Liver (tissue), 9 donors: Measurements from ENCODE around the gene POLE3. TPM values are rescaled to one million over a fixed set of nuclear protein-coding genes. Genes with fewer than 3 reads are reported as not detected.

Experiments used
- DNase-seq: peaks from one replicate; pipeline ENCODE4 v3.0.0-alpha.2; 2017; ENCODE audit warnings: low spot score
- H3K27ac ChIP-seq, 2 donors: one replicate each; pipeline ENCODE4 v1.7.0; 2013; ENCODE audit warnings: inconsistent platforms in 2 of 2, low read length in 2 of 2, control low read depth in 1 of 2, low read depth in 1 of 2, mild to moderate bottlenecking in 1 of 2
- H3K27me3 ChIP-seq, 4 donors: one replicate each; pipeline versions ENCODE4 v1.6.1 to v1.7.0; 2013; ENCODE audit warnings: low read length in 3 of 4, inconsistent platforms in 1 of 4, mild to moderate bottlenecking in 1 of 4, moderate library complexity in 1 of 4; ENCODE audit not compliant: control insufficient read depth in 4 of 4, insufficient read depth in 4 of 4
- H3K36me3 ChIP-seq, 4 donors: one replicate each; pipeline versions ENCODE4 v1.6.1 to v1.7.0; 2013; ENCODE audit warnings: low read length in 3 of 4, mild to moderate bottlenecking in 3 of 4, low read depth in 1 of 4, moderate library complexity in 1 of 4; ENCODE audit not compliant: control insufficient read depth in 4 of 4, insufficient read depth in 3 of 4
- H3K4me1 ChIP-seq, 4 donors: one replicate each; pipeline versions ENCODE4 v1.6.1 to v1.7.0; 2013; ENCODE audit warnings: low read length in 3 of 4, mild to moderate bottlenecking in 3 of 4, moderate library complexity in 1 of 4; ENCODE audit not compliant: control insufficient read depth in 4 of 4, insufficient read depth in 4 of 4
- H3K4me3 ChIP-seq, 3 donors: one replicate each; pipeline versions ENCODE4 v1.6.1 to v1.7.0; 2013; ENCODE audit warnings: low read length in 3 of 3, control low read depth in 1 of 3, low read depth in 1 of 3, mild to moderate bottlenecking in 1 of 3
- H3K9ac ChIP-seq, 2 donors: one replicate each; pipeline ENCODE4 v1.7.0; 2013; ENCODE audit warnings: low read length in 2 of 2, mild to moderate bottlenecking in 2 of 2, moderate library complexity in 2 of 2, control low read depth in 1 of 2, low read depth in 1 of 2
- H3K9me3 ChIP-seq, 4 donors: one replicate each; pipeline versions ENCODE4 v1.6.1 to v1.7.0; 2013; ENCODE audit warnings: low read length in 3 of 4; ENCODE audit not compliant: control insufficient read depth in 4 of 4
- EGR1 ChIP-seq, 2 donors: IDR thresholded peaks; 2 replicates each; pipeline ENCODE4 v1.6.1; 2016 to 2018; ENCODE audit warnings: antibody characterized with exemption in 2 of 2, low read depth in 2 of 2
- FOXA1 ChIP-seq: IDR thresholded peaks from 2 replicates; pipeline ENCODE4 v1.6.1; 2016; ENCODE audit warnings: antibody characterized with exemption
- FOXA2 ChIP-seq: IDR thresholded peaks from 2 replicates; pipeline ENCODE4 v1.6.1; 2016; ENCODE audit warnings: antibody characterized with exemption
- GABPA ChIP-seq, 2 donors: IDR thresholded peaks in 1 of 2; conservative IDR thresholded peaks in 1 of 2; 2 replicates each; pipeline ENCODE4 v1.6.1; 2016; ENCODE audit warnings: antibody characterized with exemption in 2 of 2, mild to moderate bottlenecking in 1 of 2, moderate library complexity in 1 of 2
- HNF4A ChIP-seq, 2 donors: conservative IDR thresholded peaks; 2 replicates each; pipeline ENCODE4 v1.6.1; 2016; ENCODE audit warnings: antibody characterized with exemption in 2 of 2, mild to moderate bottlenecking in 2 of 2
- HNF4G ChIP-seq: IDR thresholded peaks from 2 replicates; pipeline ENCODE4 v1.6.1; 2016; ENCODE audit warnings: antibody characterized with exemption
- JUND ChIP-seq, 2 donors: IDR thresholded peaks; 2 replicates each; pipeline ENCODE4 v1.6.1; 2016; ENCODE audit warnings: antibody characterized with exemption in 2 of 2
- NR2F2 ChIP-seq: IDR thresholded peaks from 2 replicates; pipeline ENCODE4 v1.6.1; 2016; ENCODE audit warnings: antibody characterized with exemption
- RAD21 ChIP-seq, 2 donors: IDR thresholded peaks; 2 replicates each; pipeline ENCODE4 v1.6.1; 2016; ENCODE audit warnings: antibody characterized with exemption in 2 of 2, mild to moderate bottlenecking in 2 of 2
- RXRA ChIP-seq, 2 donors: IDR thresholded peaks; 2 replicates each; pipeline ENCODE4 v1.6.1; 2017 to 2018; ENCODE audit warnings: antibody characterized with exemption in 2 of 2, mild to moderate bottlenecking in 1 of 2
- SP1 ChIP-seq: IDR thresholded peaks from 2 replicates; pipeline ENCODE4 v1.6.1; 2018; ENCODE audit warnings: antibody characterized with exemption, mild to moderate bottlenecking
- TAF1 ChIP-seq: conservative IDR thresholded peaks from 2 replicates; pipeline ENCODE4 v1.6.1; 2016; ENCODE audit warnings: antibody characterized with exemption, mild to moderate bottlenecking
- YY1 ChIP-seq: IDR thresholded peaks from 2 replicates; pipeline ENCODE4 v1.6.1; 2016; ENCODE audit warnings: antibody characterized with exemption, mild to moderate bottlenecking
- WGBS: extraction: QIAGEN DNeasy Blood & Tissue Kit; methylation state at CpG from one replicate; pipeline ENCODE4 v1.1.7; 2013; 5-methylcytosine and 5-hydroxymethylcytosine counted together
- polyA plus RNA-seq, 2 donors: library from polyadenylated mRNA; stranded (reverse) in 1 of 2; unstranded in 1 of 2; fragments of 200-250 nt in 1 of 2; fragments of >200 nt in 1 of 2; fragmentation: Nextera tagmentation in 1 of 2; extraction: Ambion mirVana in 1 of 2; gene quantifications; one replicate each; pipeline versions ENCODE4 v1.2.1 to v1.2.3, GENCODE V29; 2013 to 2015
- total RNA-seq, 2 donors: library from RNA; depleted of rRNA; stranded (reverse); fragments of >200 nt; gene quantifications; one replicate each; pipeline ENCODE4 v1.2.3, GENCODE V29; 2014
- TF ChIP-seq, protein P1 (sequence below): IDR thresholded peaks from 2 replicates; pipeline ENCODE4 v1.6.1; 2016; ENCODE audit warnings: antibody characterized with exemption
- TF ChIP-seq, protein P2 (sequence below): IDR thresholded peaks from 2 replicates; pipeline ENCODE4 v1.6.1; 2016; ENCODE audit warnings: antibody characterized with exemption, mild to moderate bottlenecking
- TF ChIP-seq, protein P3 (sequence below): IDR thresholded peaks from 2 replicates; pipeline ENCODE4 v1.6.1; 2016; ENCODE audit warnings: antibody characterized with exemption
- TF ChIP-seq, protein P4 (sequence below): IDR thresholded peaks from 2 replicates; pipeline ENCODE4 v1.6.1; 2016; ENCODE audit warnings: antibody characterized with exemption
- TF ChIP-seq, protein P5 (sequence below): fragments of 150-350 bp; IDR thresholded peaks from 2 replicates; pipeline ENCODE4 v1.5.1; 2017; ENCODE audit warnings: improper control_type of control experiment, low read depth, low read length; ENCODE audit not compliant: missing input control
- donor health status: healthy.
- donor health status: healthy.
- donor health status: healthy.
- donor health status: healthy.
- donor health status: healthy.

Gene POLE3
- total and polyA plus RNA-seq, 4 donors = 15.7 to 27.5 (median 22.8) TPM

DNA sequence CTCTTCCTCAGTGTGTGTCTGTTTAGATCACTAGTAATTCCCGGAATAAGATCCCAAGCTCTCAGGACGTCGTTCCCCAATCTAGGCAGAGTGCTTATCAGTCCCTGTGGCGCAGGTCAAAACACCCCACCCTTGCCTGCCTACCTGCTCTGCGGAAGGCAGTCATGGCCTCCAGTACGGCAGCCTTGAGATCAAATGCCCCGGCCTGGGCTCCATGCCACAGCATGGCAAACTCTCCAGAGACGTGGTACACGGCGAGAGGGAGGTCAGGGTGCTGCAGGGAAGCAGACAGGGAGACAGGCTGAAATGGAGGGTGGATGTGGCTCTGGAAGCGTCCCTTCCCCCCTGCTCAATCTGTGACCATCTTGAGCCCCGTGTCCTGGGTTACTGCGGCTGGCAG lies 21.6 kb downstream of the POLE3 start:
- Histone ChIP-seq H3K9ac (no peak overlapping the region), H3K9me3 (no peaks in the 10 kb centered on the region), H3K27me3 (no peaks in the 10 kb centered on the region), H3K4me3 (no peak overlapping the region), H3K27ac (peak overlapping the region; percentile 19 to 58), H3K36me3 (peaks cover 8 to 34% (median 19%) of the 10 kb centered on the region in 4 donors), H3K4me1 (peaks cover 29 to 70% (median 56%) of the 10 kb centered on the region in 4 donors)
- 34% methylated on average over 13 of the region's 13 CpGs for WGBS
- DNase-seq = no peak
- no peak for TF ChIP-seq GABPA (IDR thresholded peaks at IDR 0.05 in 1 of 2, conservative IDR thresholded peaks at IDR 0.05 in 1 of 2)
- TF ChIP-seq SP1 = peak; percentile 12
- TF ChIP-seq HNF4G = no peak
- TF ChIP-seq, protein P1, sequence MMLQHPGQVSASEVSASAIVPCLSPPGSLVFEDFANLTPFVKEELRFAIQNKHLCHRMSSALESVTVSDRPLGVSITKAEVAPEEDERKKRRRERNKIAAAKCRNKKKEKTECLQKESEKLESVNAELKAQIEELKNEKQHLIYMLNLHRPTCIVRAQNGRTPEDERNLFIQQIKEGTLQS = no peak
- TF ChIP-seq FOXA1 = no peak
- TF ChIP-seq, protein P2, sequence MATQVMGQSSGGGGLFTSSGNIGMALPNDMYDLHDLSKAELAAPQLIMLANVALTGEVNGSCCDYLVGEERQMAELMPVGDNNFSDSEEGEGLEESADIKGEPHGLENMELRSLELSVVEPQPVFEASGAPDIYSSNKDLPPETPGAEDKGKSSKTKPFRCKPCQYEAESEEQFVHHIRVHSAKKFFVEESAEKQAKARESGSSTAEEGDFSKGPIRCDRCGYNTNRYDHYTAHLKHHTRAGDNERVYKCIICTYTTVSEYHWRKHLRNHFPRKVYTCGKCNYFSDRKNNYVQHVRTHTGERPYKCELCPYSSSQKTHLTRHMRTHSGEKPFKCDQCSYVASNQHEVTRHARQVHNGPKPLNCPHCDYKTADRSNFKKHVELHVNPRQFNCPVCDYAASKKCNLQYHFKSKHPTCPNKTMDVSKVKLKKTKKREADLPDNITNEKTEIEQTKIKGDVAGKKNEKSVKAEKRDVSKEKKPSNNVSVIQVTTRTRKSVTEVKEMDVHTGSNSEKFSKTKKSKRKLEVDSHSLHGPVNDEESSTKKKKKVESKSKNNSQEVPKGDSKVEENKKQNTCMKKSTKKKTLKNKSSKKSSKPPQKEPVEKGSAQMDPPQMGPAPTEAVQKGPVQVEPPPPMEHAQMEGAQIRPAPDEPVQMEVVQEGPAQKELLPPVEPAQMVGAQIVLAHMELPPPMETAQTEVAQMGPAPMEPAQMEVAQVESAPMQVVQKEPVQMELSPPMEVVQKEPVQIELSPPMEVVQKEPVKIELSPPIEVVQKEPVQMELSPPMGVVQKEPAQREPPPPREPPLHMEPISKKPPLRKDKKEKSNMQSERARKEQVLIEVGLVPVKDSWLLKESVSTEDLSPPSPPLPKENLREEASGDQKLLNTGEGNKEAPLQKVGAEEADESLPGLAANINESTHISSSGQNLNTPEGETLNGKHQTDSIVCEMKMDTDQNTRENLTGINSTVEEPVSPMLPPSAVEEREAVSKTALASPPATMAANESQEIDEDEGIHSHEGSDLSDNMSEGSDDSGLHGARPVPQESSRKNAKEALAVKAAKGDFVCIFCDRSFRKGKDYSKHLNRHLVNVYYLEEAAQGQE = no peak
- peak; percentile 67 to 72 for TF ChIP-seq RXRA (IDR thresholded peaks at IDR 0.05)
- TF ChIP-seq JUND (IDR thresholded peaks at IDR 0.05) = no peak
- peak; percentile 30 to 63 for TF ChIP-seq HNF4A (conservative IDR thresholded peaks at IDR 0.05)
- no peak for TF ChIP-seq RAD21 (IDR thresholded peaks at IDR 0.05)
- TF ChIP-seq, protein P3, sequence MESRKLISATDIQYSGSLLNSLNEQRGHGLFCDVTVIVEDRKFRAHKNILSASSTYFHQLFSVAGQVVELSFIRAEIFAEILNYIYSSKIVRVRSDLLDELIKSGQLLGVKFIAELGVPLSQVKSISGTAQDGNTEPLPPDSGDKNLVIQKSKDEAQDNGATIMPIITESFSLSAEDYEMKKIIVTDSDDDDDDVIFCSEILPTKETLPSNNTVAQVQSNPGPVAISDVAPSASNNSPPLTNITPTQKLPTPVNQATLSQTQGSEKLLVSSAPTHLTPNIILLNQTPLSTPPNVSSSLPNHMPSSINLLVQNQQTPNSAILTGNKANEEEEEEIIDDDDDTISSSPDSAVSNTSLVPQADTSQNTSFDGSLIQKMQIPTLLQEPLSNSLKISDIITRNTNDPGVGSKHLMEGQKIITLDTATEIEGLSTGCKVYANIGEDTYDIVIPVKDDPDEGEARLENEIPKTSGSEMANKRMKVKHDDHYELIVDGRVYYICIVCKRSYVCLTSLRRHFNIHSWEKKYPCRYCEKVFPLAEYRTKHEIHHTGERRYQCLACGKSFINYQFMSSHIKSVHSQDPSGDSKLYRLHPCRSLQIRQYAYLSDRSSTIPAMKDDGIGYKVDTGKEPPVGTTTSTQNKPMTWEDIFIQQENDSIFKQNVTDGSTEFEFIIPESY = no peak
- no peak for TF ChIP-seq TAF1
- TF ChIP-seq FOXA2 = no peak
- TF ChIP-seq, protein P4, sequence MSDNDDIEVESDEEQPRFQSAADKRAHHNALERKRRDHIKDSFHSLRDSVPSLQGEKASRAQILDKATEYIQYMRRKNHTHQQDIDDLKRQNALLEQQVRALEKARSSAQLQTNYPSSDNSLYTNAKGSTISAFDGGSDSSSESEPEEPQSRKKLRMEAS = no peak
- no peak for TF ChIP-seq EGR1 (IDR thresholded peaks at IDR 0.05; ENCODE audit: low read depth in 2 of 2)
- TF ChIP-seq, protein P5, sequence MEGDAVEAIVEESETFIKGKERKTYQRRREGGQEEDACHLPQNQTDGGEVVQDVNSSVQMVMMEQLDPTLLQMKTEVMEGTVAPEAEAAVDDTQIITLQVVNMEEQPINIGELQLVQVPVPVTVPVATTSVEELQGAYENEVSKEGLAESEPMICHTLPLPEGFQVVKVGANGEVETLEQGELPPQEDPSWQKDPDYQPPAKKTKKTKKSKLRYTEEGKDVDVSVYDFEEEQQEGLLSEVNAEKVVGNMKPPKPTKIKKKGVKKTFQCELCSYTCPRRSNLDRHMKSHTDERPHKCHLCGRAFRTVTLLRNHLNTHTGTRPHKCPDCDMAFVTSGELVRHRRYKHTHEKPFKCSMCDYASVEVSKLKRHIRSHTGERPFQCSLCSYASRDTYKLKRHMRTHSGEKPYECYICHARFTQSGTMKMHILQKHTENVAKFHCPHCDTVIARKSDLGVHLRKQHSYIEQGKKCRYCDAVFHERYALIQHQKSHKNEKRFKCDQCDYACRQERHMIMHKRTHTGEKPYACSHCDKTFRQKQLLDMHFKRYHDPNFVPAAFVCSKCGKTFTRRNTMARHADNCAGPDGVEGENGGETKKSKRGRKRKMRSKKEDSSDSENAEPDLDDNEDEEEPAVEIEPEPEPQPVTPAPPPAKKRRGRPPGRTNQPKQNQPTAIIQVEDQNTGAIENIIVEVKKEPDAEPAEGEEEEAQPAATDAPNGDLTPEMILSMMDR = no peak
- TF ChIP-seq YY1 = peak; percentile 88
- TF ChIP-seq NR2F2 = no peak
